ENCODE results near the gene MIS18A.

DNA sequence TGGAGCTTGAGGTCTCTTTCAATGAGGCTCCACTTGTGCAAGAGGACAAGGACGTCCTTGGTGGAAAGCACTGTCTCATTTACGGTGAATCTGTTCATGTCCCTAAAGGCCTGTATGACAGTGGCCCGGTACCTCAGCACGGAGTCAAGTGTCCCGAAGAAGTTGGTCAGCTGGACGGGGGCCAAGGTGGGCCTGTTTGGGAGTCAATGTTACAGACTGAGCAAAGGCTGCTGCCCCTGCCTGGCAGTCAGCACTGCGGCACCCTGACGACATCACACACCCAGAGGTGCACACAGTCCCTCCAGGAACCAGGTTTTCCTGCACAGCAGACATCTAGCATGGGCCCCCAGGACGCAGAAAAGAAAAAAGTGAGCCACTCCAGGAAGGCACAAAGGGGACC, 38.9 kb upstream of the MIS18A start:
- TF ChIP-seq, protein P1, sequence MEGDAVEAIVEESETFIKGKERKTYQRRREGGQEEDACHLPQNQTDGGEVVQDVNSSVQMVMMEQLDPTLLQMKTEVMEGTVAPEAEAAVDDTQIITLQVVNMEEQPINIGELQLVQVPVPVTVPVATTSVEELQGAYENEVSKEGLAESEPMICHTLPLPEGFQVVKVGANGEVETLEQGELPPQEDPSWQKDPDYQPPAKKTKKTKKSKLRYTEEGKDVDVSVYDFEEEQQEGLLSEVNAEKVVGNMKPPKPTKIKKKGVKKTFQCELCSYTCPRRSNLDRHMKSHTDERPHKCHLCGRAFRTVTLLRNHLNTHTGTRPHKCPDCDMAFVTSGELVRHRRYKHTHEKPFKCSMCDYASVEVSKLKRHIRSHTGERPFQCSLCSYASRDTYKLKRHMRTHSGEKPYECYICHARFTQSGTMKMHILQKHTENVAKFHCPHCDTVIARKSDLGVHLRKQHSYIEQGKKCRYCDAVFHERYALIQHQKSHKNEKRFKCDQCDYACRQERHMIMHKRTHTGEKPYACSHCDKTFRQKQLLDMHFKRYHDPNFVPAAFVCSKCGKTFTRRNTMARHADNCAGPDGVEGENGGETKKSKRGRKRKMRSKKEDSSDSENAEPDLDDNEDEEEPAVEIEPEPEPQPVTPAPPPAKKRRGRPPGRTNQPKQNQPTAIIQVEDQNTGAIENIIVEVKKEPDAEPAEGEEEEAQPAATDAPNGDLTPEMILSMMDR (IDR thresholded peaks at IDR 0.05) = no peak
- TF ChIP-seq POLR2A (IDR thresholded peaks at IDR 0.05) = no peak
